SK-N-SH (cell line): ENCODE data around the gene DENND2A.

Experiments
- EP300 ChIP-seq, 2 experiments: IDR thresholded peaks; 2 replicates each; pipeline versions ENCODE4 v1.4.0 to v1.6.1; 2012; ENCODE audit warnings: borderline replicate concordance in 1 of 2, low read depth in 1 of 2, low read length in 1 of 2
- RAD21 ChIP-seq: IDR thresholded peaks from 2 replicates; pipeline ENCODE4 v1.6.1; 2012; ENCODE audit warnings: mild to moderate bottlenecking, low read length
- RXRA ChIP-seq: IDR thresholded peaks from 2 replicates; pipeline ENCODE4 v1.4.0; 2012; ENCODE audit warnings: low read depth, mild to moderate bottlenecking, borderline replicate concordance
- TAF1 ChIP-seq: IDR thresholded peaks from 2 replicates; pipeline ENCODE4 v1.6.1; 2012; ENCODE audit warnings: low read depth, mild to moderate bottlenecking, low read length, moderate library complexity, borderline replicate concordance
- TEAD4 ChIP-seq: IDR thresholded peaks from 2 replicates; pipeline ENCODE4 v1.4.0; 2012; ENCODE audit warnings: mild to moderate bottlenecking, borderline replicate concordance; ENCODE audit not compliant: insufficient read depth
- TF ChIP-seq, protein P1 (sequence below): fragments of 200-600 bp; sonication (generic); IDR thresholded peaks from 2 replicates; pipeline ENCODE4 v1.6.1; 2017; ENCODE audit warnings: antibody characterized with exemption, mild to moderate bottlenecking, moderate library complexity
- TF ChIP-seq, protein P2 (sequence below): IDR thresholded peaks from 2 replicates; pipeline ENCODE4 v1.4.0; 2012; ENCODE audit warnings: low read depth

DNA sequence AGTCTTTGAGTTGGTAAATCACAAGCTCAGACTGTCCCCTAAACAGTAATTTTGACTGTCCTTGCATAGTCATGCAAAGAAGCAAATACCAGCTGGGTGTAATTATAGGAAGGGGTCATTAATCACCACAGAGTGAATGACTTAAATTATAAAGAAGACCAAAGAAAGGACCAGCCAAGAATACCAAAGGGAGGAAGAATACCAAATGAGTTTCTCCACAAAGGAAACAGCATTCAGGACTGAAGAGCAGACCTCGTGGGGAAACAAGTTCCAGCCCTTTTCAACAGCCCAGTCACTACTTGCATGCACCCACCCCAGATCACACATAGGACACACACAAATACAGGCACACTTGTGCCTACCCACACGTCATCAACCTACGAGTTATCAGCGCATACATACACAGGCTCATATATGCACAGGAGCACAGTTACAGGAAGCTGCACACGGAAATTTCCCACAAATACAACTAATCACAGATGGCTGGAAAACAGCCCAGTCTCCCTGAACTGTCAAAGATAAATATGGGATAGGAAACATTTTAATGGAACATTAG, 77.6 kb downstream of the DENND2A start:
- TF ChIP-seq, protein P1, sequence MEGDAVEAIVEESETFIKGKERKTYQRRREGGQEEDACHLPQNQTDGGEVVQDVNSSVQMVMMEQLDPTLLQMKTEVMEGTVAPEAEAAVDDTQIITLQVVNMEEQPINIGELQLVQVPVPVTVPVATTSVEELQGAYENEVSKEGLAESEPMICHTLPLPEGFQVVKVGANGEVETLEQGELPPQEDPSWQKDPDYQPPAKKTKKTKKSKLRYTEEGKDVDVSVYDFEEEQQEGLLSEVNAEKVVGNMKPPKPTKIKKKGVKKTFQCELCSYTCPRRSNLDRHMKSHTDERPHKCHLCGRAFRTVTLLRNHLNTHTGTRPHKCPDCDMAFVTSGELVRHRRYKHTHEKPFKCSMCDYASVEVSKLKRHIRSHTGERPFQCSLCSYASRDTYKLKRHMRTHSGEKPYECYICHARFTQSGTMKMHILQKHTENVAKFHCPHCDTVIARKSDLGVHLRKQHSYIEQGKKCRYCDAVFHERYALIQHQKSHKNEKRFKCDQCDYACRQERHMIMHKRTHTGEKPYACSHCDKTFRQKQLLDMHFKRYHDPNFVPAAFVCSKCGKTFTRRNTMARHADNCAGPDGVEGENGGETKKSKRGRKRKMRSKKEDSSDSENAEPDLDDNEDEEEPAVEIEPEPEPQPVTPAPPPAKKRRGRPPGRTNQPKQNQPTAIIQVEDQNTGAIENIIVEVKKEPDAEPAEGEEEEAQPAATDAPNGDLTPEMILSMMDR = no peak
- TF ChIP-seq EP300 (IDR thresholded peaks at IDR 0.05; ENCODE audit: borderline replicate concordance in 1 of 2, low read depth in 1 of 2, low read length in 1 of 2) = 0 out of 4 replicates have a peak, but pooled peaks of 1 of the 2 experiments have one; percentile 30
- no peak for TF ChIP-seq TAF1
- TF ChIP-seq RAD21 = no peak
- TF ChIP-seq, protein P2, sequence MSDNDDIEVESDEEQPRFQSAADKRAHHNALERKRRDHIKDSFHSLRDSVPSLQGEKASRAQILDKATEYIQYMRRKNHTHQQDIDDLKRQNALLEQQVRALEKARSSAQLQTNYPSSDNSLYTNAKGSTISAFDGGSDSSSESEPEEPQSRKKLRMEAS = no peak
- TF ChIP-seq TEAD4 = no peak
- no peak for TF ChIP-seq RXRA
